Tongue (tissue), 2 donors: Measurements from ENCODE around the gene LRRC51. TPM values are rescaled to one million over a fixed set of nuclear protein-coding genes. Genes with fewer than 3 reads are reported as not detected.

Experiments
- DNase-seq: peaks from one replicate; pipeline ENCODE4 v3.0.0-alpha.2; 2015
- total RNA-seq: library from RNA; depleted of rRNA; stranded (reverse); fragments of >200 nt; gene quantifications from one replicate; pipeline ENCODE4 v1.2.3, GENCODE V29; 2014

The LRRC51 gene
- total RNA-seq, 1 donor from 2014 or later, result 8.8 TPM

GRCh38 chr11:72070491-72070890 lies 10.2 kb upstream of the LRRC51 start:
- no peak for DNase-seq

GRCh38 chr11:72072348-72072747 lies 8.3 kb upstream of the LRRC51 start:
- no peak for DNase-seq

GRCh38 chr11:72075109-72075508 lies 5.5 kb upstream of the LRRC51 start:
- DNase-seq, result no peak

DNA sequence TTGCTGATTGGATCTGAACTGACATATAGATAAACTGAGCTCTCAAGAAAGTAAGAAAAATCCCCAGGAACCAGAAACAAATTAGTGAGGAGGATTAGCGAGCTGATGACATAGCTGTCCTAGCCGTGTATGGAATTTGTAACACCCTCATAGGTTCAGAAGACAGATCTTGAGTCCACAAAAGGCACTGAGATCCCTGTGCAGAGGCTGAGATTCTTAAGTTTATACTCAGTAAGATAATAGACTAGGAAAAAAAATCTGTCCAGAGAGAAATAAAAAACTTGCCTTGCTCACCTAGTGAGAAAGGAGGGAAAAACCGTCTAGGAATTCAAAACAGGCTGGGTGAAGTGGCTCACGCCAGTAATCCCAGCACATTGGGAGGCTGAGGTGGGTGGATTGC lies 4.9 kb upstream of the LRRC51 start:
- DNase-seq, result no peak

GRCh38 chr11:72078477-72078876 lies 2.2 kb upstream of the LRRC51 start:
- DNase-seq, result no peak

DNA sequence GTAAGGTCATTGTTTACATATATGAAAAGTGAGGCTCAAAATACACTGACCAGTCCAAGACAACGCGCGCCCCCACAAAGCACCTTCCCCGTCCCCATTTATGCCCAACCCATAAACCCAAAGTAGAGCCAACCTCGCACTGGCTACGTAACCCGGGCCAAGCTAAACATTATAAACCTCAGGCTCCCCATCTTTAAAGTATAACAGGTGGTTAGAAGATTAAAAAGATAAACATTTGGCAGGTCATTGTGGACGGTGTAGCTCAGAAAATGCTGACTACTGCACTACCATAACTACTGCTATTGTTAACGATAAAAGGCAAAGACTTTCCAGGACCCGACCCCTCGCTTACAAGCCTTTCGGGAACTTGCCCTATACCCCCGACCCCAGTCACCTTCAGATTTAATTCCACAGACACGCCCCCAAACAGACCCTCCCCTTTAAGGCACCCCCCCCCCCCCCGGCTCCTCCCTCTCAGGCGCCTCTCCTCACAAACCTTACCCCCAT lies 778 bp upstream of the LRRC51 start:
- peak; percentile 45 for DNase-seq

- DNase-seq, result no peak
Observed at GRCh38 chr11:72081184-72081644, 564 bp downstream of the LRRC51 start.

- DNase-seq, result no peak
Observed at GRCh38 chr11:72081821-72082453, 1.3 kb downstream of the LRRC51 start.

DNA sequence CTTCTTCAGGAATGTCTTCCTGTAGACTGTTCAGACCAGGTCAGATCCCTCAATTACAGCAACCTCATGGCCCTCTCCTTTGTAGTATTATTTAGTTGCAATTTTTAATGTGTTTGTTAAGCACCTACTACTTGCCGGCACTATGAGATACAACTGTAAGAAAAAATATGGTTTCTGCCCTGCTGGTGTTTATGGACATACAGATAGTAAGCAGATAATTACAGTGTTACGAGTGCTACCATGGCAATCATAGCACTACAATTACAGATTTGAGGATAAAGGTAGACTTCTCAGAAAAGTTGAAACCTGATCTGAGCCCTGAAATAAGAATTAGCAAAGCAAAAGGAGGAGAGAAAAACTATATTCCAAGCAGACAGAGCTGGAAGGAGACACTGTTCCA lies 2.8 kb downstream of the LRRC51 start:
- no peak for DNase-seq

- no peak for DNase-seq
Observed at GRCh38 chr11:72084076-72084475, 3.4 kb downstream of the LRRC51 start.

GRCh38 chr11:72084965-72085364 lies 4.3 kb downstream of the LRRC51 start:
- DNase-seq, result no peak

GRCh38 chr11:72085621-72086351 lies 5.1 kb downstream of the LRRC51 start:
- peak; percentile 45 for DNase-seq

DNA sequence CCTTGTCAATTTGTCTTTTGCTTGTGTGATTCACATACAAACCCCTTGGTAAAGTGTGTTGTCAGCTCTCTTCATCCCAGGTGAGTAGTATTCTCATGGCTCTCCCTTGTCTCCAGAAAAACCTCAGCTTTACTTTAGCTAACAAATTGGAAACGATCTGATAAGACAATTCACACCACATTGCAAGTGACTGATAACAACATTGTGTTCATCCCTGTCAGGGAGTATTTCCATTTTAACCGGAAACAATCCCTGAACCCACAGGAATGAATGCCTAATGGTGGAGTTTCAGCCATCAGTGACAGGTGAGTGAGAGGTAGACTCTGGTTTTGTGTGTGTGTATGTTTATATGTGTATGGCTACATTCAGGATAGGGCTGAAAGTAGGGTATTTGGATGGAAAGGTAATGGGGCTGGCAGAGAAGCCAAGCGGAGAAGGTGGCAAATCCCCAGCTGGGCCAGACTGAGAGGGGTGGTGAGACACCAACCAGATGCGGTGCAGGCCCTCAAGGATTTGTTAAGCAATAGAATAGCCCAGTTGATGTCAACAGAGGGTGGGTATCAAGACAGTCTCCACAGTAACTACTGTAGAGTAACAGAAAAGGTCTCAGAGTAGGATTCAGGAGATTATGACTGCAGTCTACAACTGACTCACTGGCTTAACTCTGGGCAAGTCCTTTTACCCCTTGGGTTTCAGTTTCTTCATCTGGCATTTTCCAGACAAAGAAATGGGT lies 7.6 kb downstream of the LRRC51 start:
- DNase-seq, result no peak

DNA sequence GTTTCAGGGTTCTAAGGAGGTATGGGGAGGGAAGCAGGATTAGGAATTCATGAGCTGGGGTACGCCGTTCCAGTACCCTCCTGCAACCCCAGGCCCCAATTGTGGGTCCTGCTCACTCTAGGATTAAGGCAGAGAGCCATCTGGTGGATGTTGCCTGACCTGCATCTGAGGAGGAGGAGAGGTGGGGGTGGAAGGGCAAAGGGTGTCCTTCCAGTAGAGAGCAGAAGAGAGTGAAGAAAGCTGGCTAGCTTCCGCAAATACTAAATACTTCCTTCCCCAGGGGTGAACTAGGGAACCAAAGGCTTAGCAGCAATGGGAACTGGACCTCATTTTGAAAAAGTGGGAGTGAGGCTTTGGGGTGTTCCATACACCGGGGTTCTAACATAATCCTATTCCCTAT lies 10.6 kb downstream of the LRRC51 start:
- peak; percentile 78 for DNase-seq

DNA sequence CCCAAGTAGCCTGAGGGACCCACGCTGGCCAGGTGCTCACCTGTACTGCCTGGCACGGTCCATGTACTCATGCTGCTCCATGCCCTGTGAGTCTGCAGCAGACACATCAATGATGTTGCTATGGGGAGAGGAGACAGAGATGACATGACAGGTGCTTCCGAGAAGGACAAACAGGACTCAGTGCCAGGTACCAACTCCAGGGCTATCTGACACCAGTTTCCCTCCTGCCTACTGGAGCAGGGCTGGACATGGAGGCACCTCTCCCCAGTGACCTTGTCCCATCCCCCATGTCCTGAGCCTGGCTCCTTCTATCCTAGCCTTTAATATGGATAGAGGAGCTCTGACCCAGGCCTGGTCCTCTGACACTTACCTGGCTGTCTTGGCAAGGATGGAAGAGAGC lies 18.1 kb downstream of the LRRC51 start:
- no peak for DNase-seq

DNA sequence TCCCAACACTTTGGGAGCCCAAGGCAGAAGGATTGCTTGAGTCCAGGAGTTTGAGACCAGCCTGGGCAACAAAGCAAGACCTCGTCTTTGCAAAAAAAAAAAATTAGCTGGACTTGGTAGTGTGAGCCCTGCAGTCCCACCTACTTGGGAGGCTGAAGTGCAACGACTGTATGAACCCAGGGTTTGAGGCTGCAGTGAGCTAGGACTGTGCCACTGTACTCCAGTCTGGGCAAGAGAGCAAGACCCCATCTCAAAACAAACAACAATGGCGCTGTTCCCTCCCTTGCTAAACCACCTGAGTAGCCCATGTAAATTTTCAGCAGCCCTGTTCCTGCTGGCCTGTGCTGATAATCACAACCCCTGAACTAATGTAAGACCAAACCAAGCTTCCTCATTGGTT lies 19.4 kb downstream of the LRRC51 start:
- no peak for DNase-seq

GRCh38 chr11:72100462-72100861 lies 19.8 kb downstream of the LRRC51 start:
- no peak for DNase-seq

DNA sequence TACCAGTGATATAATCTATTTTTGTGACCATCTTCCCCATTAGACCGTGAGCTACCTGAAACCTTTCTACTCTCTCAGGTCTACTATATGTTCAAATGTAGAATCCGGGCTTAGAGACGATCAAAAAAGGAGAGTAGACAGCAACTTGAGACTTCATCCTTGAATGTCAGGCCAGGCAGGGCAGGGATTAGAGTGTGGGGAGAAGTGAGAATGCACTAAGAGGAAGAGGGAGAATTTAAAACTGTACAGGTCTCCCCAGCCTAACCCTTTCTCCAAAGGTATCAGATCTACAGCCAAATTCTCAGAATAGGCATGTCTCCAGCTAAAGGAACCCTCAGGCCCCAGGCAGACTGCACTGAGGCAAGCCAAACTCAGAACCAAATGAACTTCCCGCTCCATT lies 21.5 kb downstream of the LRRC51 start:
- no peak for DNase-seq

DNA sequence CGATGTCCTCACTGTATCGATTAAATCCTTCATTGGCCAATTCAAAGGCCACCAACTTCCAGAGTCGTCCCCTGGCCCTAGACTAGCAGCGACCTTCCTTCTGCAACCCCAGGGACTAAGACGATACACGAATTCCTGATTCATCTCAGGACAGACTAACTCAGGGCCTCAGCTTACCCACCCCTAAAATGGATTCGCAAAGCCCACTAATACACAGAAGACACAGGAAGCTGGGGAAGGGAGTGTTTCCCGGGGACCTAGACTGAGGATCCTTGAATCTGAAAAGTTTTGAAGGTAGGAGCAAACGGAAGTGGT lies 21.9 kb downstream of the LRRC51 start:
- no peak for DNase-seq

DNA sequence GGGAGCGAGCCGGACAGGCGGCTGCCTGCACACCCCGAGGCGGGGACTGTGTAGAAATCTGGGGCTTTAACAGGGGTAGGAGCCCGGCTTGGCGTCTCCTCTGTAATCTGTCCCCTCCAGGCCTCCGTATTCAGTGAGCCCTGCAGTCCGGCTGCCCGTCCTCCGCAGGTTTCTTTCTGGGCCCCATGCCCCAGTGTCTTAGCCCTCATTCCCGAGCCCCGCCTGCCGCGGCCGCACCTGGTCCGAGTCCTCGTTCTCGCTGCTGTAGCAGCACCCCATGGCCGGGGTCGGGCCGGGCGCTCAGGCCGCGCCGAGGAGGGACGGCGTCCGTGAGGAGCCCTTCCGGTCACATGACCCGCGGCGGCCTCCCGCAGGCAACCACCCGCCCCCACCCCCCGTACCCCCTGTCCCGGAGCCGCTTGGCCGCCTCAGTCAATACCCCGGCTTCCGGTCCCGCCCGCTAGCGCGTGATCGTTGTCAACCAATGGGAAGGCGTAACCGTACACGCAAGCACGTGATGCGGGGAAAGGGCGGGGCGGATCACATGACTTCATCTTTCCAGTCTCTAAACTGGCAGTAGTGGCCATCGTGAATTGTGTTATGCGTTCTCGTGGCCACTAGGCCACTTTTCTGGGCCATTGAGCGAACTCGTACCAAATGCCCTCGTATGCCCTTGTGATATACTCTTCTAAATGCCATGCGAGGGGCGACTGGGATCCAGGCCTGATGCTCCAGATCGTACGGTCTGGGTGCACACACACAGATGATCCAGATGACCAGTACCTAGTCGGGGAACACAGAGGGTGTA lies 22.5 kb downstream of the LRRC51 start, which contains the start of gene LAMTOR1:
Gene LAMTOR1 (minus strand): TSS at position 352 of the 808 bp plus-strand sequence. CDS start 73 bp downstream, at position 279.
- peak; percentile 100 for DNase-seq

- no peak for DNase-seq
Observed at GRCh38 chr11:72103754-72104167, 23.1 kb downstream of the LRRC51 start.

DNA sequence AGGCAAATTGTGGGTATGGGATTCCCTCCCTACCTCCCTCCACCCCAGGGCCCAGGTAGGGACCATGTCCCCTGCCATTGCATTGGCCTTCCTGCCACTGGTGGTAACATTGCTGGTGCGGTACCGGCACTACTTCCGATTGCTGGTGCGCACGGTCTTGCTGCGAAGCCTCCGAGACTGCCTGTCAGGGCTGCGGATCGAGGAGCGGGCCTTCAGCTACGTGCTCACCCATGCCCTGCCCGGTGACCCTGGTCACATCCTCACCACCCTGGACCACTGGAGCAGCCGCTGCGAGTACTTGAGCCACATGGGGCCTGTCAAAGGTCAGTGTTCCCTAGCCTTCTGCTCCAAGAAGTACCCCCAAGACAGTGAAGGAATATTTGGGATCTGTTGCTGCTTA lies 25.2 kb downstream of the LRRC51 start, which contains the start of gene TOMT:
Gene TOMT (plus strand): TSS at position 37 of the 400 bp plus-strand sequence. CDS start 28 bp downstream, at position 65.
- DNase-seq, result no peak
